Endodermal cell (in vitro differentiated cells): ENCODE data around the gene ZNF398. TPM values are rescaled to one million over a fixed set of nuclear protein-coding genes. Genes with fewer than 3 reads are reported as not detected.
"Not testable (repeated sequence)": the region's sequence is repeated elsewhere in the genome, so short reads cannot be mapped to it uniquely, and the experiment has no call there.

Experiments used
- DNase-seq: peaks from one replicate; pipeline ENCODE4 v3.0.0-alpha.2; 2017
- H3K27ac ChIP-seq: 2 replicates; pipeline ENCODE4 v1.5.1; 2013; ENCODE audit warnings: mild to moderate bottlenecking, low read depth, low read length, moderate library complexity
- H3K27me3 ChIP-seq: 2 replicates; pipeline ENCODE4 v1.6.1; 2013; ENCODE audit warnings: mild to moderate bottlenecking, low read length, moderate library complexity; ENCODE audit not compliant: insufficient read depth, control insufficient read depth, poor library complexity, severe bottlenecking
- H3K36me3 ChIP-seq: 2 replicates; pipeline ENCODE4 v1.7.0; 2013; ENCODE audit warnings: mild to moderate bottlenecking, low read length, moderate library complexity; ENCODE audit not compliant: control insufficient read depth, insufficient read depth
- H3K4me1 ChIP-seq: one replicate; pipeline ENCODE4 v1.7.0; 2013; ENCODE audit warnings: low read length; ENCODE audit not compliant: control insufficient read depth, insufficient read depth
- H3K4me3 ChIP-seq: 2 replicates; pipeline ENCODE4 v1.5.1; 2013; ENCODE audit warnings: mild to moderate bottlenecking, low read length, moderate library complexity
- H3K9ac ChIP-seq: 2 replicates; pipeline ENCODE4 v1.6.1; 2013; ENCODE audit warnings: mild to moderate bottlenecking, low read length, moderate library complexity; ENCODE audit not compliant: poor library complexity, severe bottlenecking; ENCODE audit errors: extremely low read depth
- H3K9me3 ChIP-seq: 2 replicates; pipeline ENCODE4 v1.6.1; 2013; ENCODE audit warnings: mild to moderate bottlenecking, low read length, moderate library complexity; ENCODE audit not compliant: control insufficient read depth
- H3K27ac Mint-ChIP-seq: 2 replicates; pipeline ENCODE4 v1.8.0; 2020; ENCODE audit warnings: mixed read lengths
- H3K27me3 Mint-ChIP-seq: 2 replicates; pipeline ENCODE4 v1.8.0; 2021; ENCODE audit warnings: mild to moderate bottlenecking, mixed read lengths; ENCODE audit not compliant: insufficient read depth
- H3K36me3 Mint-ChIP-seq: 2 replicates; pipeline ENCODE4 v1.8.0; 2020; ENCODE audit warnings: low read depth, mixed read lengths
- H3K4me1 Mint-ChIP-seq: 2 replicates; pipeline ENCODE4 v1.8.0; 2020; ENCODE audit warnings: mixed read lengths
- H3K4me3 Mint-ChIP-seq: 2 replicates; pipeline ENCODE4 v1.8.0; 2020; ENCODE audit warnings: mild to moderate bottlenecking, moderate library complexity, mixed read lengths
- H3K9me3 Mint-ChIP-seq: 2 replicates; pipeline ENCODE4 v1.8.0; 2020; ENCODE audit warnings: mild to moderate bottlenecking, mixed read lengths
- CTCF ChIP-seq: fragments of 200-600 bp; sonication (generic); conservative IDR thresholded peaks from 2 replicates; pipeline ENCODE4 v1.5.0; 2021; ENCODE audit warnings: antibody characterized with exemption, mild to moderate bottlenecking
- WGBS, 2 experiments: methylation state at CpG; one replicate each; pipeline versions ENCODE4 v1.1.5 to v1.1.7; 2013; ENCODE audit warnings: missing lambda C conversion rate in 2 of 2, mixed read lengths in 1 of 2; ENCODE audit not compliant: insufficient coverage in 1 of 2, insufficient read length in 1 of 2; 5-methylcytosine and 5-hydroxymethylcytosine counted together
- total RNA-seq, 2 donors: library from RNA; stranded (reverse); fragmentation: NEBNext Ultra II Directional in 1 of 2; extraction: Animal tissue kit (Norgen Biotek cat#: 25700) in 1 of 2; gene quantifications; 2 replicates in 1 of 2; 3 replicates in 1 of 2; pipeline ENCODE4 v1.2.1, GENCODE V29; 2021

ZNF398 gene
- total RNA-seq, 2 donors from 2014 or later: 13.4 to 21.2 TPM

GRCh38 chr7:149141893-149142292 lies 5.4 kb upstream of the ZNF398 start:
- H3K9me3 ChIP-seq: no peaks in the 10 kb centered on the region
- H3K27ac ChIP-seq: no peak overlapping the region
- peaks cover 17% of the 10 kb centered on the region for H3K4me1 Mint-ChIP-seq
- WGBS, 2 experiments: 92% methylated on average over 3 of the region's 4 CpGs; no CpG with 5 or more reads in 1 of the 2 experiments
- no peak for TF ChIP-seq CTCF
- H3K36me3 ChIP-seq: no peaks in the 10 kb centered on the region
- H3K27ac Mint-ChIP-seq: no peak overlapping the region
- no peaks in the 10 kb centered on the region for H3K27me3 Mint-ChIP-seq
- no peaks in the 10 kb centered on the region for H3K4me1 ChIP-seq
- H3K4me3 ChIP-seq: no peak overlapping the region
- no peak overlapping the region for H3K4me3 Mint-ChIP-seq
- H3K36me3 Mint-ChIP-seq: peaks cover 6% of the 10 kb centered on the region
- peaks cover 2% of the 10 kb centered on the region for H3K9me3 Mint-ChIP-seq
- no peak overlapping the region for H3K9ac ChIP-seq
- no peaks in the 10 kb centered on the region for H3K27me3 ChIP-seq
- DNase-seq: no peak

GRCh38 chr7:149144436-149144922 lies 2.8 kb upstream of the ZNF398 start:
- not testable (repeated sequence) for H3K27ac ChIP-seq, H3K4me3 ChIP-seq, H3K27me3 Mint-ChIP-seq, H3K9me3 Mint-ChIP-seq, H3K9ac ChIP-seq, H3K9me3 ChIP-seq, H3K27me3 ChIP-seq, H3K36me3 ChIP-seq, H3K4me1 ChIP-seq, H3K36me3 Mint-ChIP-seq
- H3K4me3 Mint-ChIP-seq: peak overlapping the region; percentile 23
- 21 to 61% methylated on average over 2 to 12 of the region's 14 CpGs for WGBS, 2 experiments
- DNase-seq: peak; percentile 66
- H3K4me1 Mint-ChIP-seq: peaks cover 22% of the 10 kb centered on the region
- peak overlapping the region; percentile 87 for H3K27ac Mint-ChIP-seq

GRCh38 chr7:149145031-149145845 lies 2.0 kb upstream of the ZNF398 start:
- no peak for TF ChIP-seq CTCF
- no peak overlapping the region for H3K4me3 ChIP-seq
- DNase-seq: peak; percentile 74

More at GRCh38 chr7:149145031-149145845, 2.0 kb upstream of the ZNF398 start:
- H3K9ac ChIP-seq: no peak overlapping the region
- WGBS, 2 experiments: 37 to 70% methylated on average over 3 to 8 of the region's 8 CpGs
- no peaks in the 10 kb centered on the region for H3K4me1 ChIP-seq
- H3K27ac ChIP-seq: no peak overlapping the region
- H3K27me3 ChIP-seq: no peaks in the 10 kb centered on the region
- no peaks in the 10 kb centered on the region for H3K36me3 ChIP-seq
- Mint-ChIP-seq H3K9me3 (no peaks in the 10 kb centered on the region), H3K36me3 (no peaks in the 10 kb centered on the region), H3K27ac (peak overlapping the region; percentile 87), H3K4me3 (peak overlapping the region; percentile 77), H3K4me1 (peaks cover 22% of the 10 kb centered on the region), H3K27me3 (no peaks in the 10 kb centered on the region)
- no peaks in the 10 kb centered on the region for H3K9me3 ChIP-seq
